Uterus (tissue), 2 donors: ENCODE measurements around the gene FAHD2B.
"Not testable (repeated sequence)": the region's sequence is repeated elsewhere in the genome, so short reads cannot be mapped to it uniquely, and the experiment has no call there.

Experiments
- POLR2A ChIP-seq, 2 donors: fragments of 450-650 bp; IDR thresholded peaks; one replicate each; pipeline ENCODE4 v1.6.1; 2016; ENCODE audit warnings: antibody characterized with exemption in 2 of 2, mild to moderate bottlenecking in 1 of 2, moderate library complexity in 1 of 2
- TF ChIP-seq, protein P1 (sequence below), 4 experiments: fragments of 200-600 bp in 2 of 4; fragments of 450-650 bp in 2 of 4; sonication (generic) in 2 of 4; IDR thresholded peaks; one replicate each; pipeline ENCODE4 v1.5.1; 2016 to 2019; ENCODE audit warnings: antibody characterized with exemption in 4 of 4, mild to moderate bottlenecking in 2 of 4, moderate library complexity in 1 of 4

DNA sequence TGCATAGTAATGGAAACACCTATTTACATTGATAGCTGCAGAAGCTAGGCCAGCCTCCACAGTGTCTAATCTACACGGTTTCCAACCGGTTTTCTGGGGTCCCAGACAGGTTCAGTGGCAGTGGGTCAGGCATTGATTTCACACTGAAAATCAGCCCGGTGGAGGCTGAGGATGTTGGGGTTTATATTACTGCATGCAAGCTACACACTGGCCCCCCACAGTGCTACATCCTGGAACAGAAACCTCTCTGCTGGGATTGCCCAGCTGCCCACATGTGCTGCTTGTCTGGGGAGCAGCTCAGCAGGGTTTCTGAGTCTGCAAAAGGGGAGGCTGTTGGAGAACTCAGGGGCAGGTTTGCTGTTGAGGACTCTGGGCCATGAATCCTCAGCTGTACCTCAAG lies 48.0 kb downstream of the FAHD2B start:
- TF ChIP-seq, protein P1, sequence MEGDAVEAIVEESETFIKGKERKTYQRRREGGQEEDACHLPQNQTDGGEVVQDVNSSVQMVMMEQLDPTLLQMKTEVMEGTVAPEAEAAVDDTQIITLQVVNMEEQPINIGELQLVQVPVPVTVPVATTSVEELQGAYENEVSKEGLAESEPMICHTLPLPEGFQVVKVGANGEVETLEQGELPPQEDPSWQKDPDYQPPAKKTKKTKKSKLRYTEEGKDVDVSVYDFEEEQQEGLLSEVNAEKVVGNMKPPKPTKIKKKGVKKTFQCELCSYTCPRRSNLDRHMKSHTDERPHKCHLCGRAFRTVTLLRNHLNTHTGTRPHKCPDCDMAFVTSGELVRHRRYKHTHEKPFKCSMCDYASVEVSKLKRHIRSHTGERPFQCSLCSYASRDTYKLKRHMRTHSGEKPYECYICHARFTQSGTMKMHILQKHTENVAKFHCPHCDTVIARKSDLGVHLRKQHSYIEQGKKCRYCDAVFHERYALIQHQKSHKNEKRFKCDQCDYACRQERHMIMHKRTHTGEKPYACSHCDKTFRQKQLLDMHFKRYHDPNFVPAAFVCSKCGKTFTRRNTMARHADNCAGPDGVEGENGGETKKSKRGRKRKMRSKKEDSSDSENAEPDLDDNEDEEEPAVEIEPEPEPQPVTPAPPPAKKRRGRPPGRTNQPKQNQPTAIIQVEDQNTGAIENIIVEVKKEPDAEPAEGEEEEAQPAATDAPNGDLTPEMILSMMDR (IDR thresholded peaks at IDR 0.05): not testable (repeated sequence)
- not testable (repeated sequence) for TF ChIP-seq POLR2A (IDR thresholded peaks at IDR 0.05)
